ENCODE results near the gene DOK4. TPM values are rescaled to one million over a fixed set of nuclear protein-coding genes. Genes with fewer than 3 reads are reported as not detected.

The DOK4 gene
- total and polyA plus RNA-seq, 2 of the 8 experiments (the other 6 are each of a cell fraction or from before 2014, with no cell fraction given), result 24.0 to 28.9 TPM

DNA sequence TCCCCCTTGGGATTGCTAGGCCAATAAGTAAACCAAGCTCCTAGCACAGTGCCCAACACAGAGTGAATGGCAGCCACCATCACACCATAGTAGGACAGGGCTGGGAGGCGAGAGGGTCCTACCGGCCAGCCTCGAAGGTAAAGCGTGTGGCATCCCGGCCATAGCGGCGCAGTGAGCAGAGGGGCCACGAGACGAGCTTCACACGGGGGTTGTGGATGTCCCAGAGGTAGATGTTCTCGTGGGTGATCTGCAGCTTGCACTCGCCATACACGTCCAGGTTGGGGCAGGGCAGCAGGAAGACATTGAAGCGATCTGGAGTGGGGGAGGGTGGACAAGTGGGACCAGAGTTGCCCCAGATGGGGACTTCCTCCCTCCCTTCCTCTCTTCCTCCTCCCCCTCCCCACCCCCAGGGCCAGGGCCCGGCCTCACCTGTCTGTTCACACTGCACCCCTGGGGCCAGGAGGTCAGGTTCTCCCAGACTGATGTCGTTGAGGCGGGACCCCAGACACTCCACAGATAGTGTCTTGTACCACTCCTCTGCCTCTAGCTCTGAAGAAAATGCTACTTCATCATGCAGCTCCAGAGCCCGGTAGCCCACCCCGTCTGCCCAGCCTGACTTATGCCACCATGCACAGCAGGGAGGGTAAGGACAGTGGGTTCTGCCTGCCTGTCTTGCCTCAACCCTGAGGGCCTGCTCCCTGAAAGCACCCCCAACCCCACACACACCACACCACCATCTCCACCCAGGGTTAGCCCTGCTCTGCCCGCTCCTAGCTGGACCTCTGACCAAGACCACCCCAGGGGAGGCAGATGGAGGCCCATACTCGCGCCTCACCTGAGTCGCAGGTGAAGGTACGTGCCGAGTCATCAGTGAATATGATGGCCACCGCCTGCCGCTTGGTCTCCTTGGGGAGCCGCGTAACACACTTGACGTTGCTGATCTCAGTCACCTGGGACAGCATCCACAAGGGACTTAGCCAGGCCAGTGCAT, 11.3 kb downstream of the DOK4 start (continued):
- TF ChIP-seq, protein P1, sequence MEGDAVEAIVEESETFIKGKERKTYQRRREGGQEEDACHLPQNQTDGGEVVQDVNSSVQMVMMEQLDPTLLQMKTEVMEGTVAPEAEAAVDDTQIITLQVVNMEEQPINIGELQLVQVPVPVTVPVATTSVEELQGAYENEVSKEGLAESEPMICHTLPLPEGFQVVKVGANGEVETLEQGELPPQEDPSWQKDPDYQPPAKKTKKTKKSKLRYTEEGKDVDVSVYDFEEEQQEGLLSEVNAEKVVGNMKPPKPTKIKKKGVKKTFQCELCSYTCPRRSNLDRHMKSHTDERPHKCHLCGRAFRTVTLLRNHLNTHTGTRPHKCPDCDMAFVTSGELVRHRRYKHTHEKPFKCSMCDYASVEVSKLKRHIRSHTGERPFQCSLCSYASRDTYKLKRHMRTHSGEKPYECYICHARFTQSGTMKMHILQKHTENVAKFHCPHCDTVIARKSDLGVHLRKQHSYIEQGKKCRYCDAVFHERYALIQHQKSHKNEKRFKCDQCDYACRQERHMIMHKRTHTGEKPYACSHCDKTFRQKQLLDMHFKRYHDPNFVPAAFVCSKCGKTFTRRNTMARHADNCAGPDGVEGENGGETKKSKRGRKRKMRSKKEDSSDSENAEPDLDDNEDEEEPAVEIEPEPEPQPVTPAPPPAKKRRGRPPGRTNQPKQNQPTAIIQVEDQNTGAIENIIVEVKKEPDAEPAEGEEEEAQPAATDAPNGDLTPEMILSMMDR (IDR thresholded peaks at IDR 0.05; ENCODE audit: control extremely low read depth in 1 of 3, insufficient read depth in 1 of 3, low read depth in 1 of 3, low read length in 3 of 3), result no peak
- TF ChIP-seq USF2 (IDR thresholded peaks at IDR 0.05; ENCODE audit: low read length), result no peak

Measured in H1 (cell line).